Muscle layer of colon (tissue), 2 donors: Measurements from ENCODE around the gene COL4A1.

Experiments
- H3K27ac ChIP-seq: one replicate; pipeline ENCODE4 v1.7.0; 2013; ENCODE audit warnings: low read depth, mild to moderate bottlenecking, low read length, moderate library complexity
- H3K27me3 ChIP-seq, 2 donors: one replicate each; pipeline ENCODE4 v1.7.0; 2013; ENCODE audit warnings: low read length in 2 of 2, mild to moderate bottlenecking in 2 of 2; ENCODE audit not compliant: insufficient read depth in 2 of 2, control insufficient read depth in 1 of 2
- H3K36me3 ChIP-seq: one replicate; pipeline ENCODE4 v1.7.0; 2013; ENCODE audit warnings: mild to moderate bottlenecking, low read length; ENCODE audit not compliant: insufficient read depth
- H3K4me1 ChIP-seq: one replicate; pipeline ENCODE4 v1.7.0; 2013; ENCODE audit warnings: mild to moderate bottlenecking, low read length; ENCODE audit not compliant: insufficient read depth
- H3K4me3 ChIP-seq, 2 donors: one replicate each; pipeline ENCODE4 v1.7.0; 2013; ENCODE audit warnings: low read length in 2 of 2, low read depth in 1 of 2, mild to moderate bottlenecking in 1 of 2, moderate library complexity in 1 of 2
- H3K9ac ChIP-seq: one replicate; pipeline ENCODE4 v1.7.0; 2013; ENCODE audit warnings: low read length
- H3K9me3 ChIP-seq: one replicate; pipeline ENCODE4 v1.7.0; 2013; ENCODE audit warnings: mild to moderate bottlenecking, low read length
- donor health status: abdominal sarcoma.
- donor health status: Adenocarcinoma of cecum.

Gene COL4A1

GRCh38 chr13:110331362-110331761 is 24.4 kb upstream of the COL4A1 start:
- no peak overlapping the region for H3K4me3 ChIP-seq
- H3K27ac ChIP-seq = peak overlapping the region; percentile 20
- no peaks in the 10 kb centered on the region for H3K27me3 ChIP-seq
- no peak overlapping the region for H3K9ac ChIP-seq
- H3K9me3 ChIP-seq = no peaks in the 10 kb centered on the region
- no peaks in the 10 kb centered on the region for H3K36me3 ChIP-seq
- peaks cover 97% of the 10 kb centered on the region for H3K4me1 ChIP-seq

GRCh38 chr13:110330491-110331011 is 23.6 kb upstream of the COL4A1 start:
- Histone ChIP-seq H3K27me3 (no peaks in the 10 kb centered on the region), H3K9ac (peak overlapping the region; percentile 40), H3K36me3 (no peaks in the 10 kb centered on the region), H3K4me1 (peaks cover 97% of the 10 kb centered on the region), H3K9me3 (no peaks in the 10 kb centered on the region), H3K27ac (peak overlapping the region; percentile 20), H3K4me3 (peak overlapping the region in 1 of 2 donors; percentile 7)

GRCh38 chr13:110329798-110330461 is 23.0 kb upstream of the COL4A1 start:
- H3K4me3 ChIP-seq = peak overlapping the region in 1 of 2 donors; percentile 33
- no peaks in the 10 kb centered on the region for H3K36me3 ChIP-seq
- H3K9ac ChIP-seq = peak overlapping the region; percentile 40
- peak overlapping the region; percentile 20 for H3K27ac ChIP-seq
- H3K4me1 ChIP-seq = peaks cover 100% of the 10 kb centered on the region
- no peaks in the 10 kb centered on the region for H3K9me3 ChIP-seq
- no peaks in the 10 kb centered on the region for H3K27me3 ChIP-seq

- peak overlapping the region; percentile 7 for H3K9ac ChIP-seq
- no peaks in the 10 kb centered on the region for H3K9me3 ChIP-seq
- H3K36me3 ChIP-seq = no peaks in the 10 kb centered on the region
- peaks cover 100% of the 10 kb centered on the region for H3K4me1 ChIP-seq
- H3K27ac ChIP-seq = peak overlapping the region; percentile 20
- no peak overlapping the region for H3K4me3 ChIP-seq
- H3K27me3 ChIP-seq = no peaks in the 10 kb centered on the region
Observed at GRCh38 chr13:110329258-110329657, 22.3 kb upstream of the COL4A1 start.

- H3K4me3 ChIP-seq = no peak overlapping the region
Observed at GRCh38 chr13:110328573-110328972, 21.6 kb upstream of the COL4A1 start.

GRCh38 chr13:110327051-110327721 is 20.2 kb upstream of the COL4A1 start:
- Histone ChIP-seq H3K27ac (peak overlapping the region; percentile 47), H3K4me1 (peaks cover 99% of the 10 kb centered on the region)

More at GRCh38 chr13:110328573-110328972, 21.6 kb upstream of the COL4A1 start:
- Histone ChIP-seq H3K9ac (no peak overlapping the region), H3K27ac (no peak overlapping the region), H3K9me3 (no peaks in the 10 kb centered on the region), H3K4me1 (peaks cover 99% of the 10 kb centered on the region), H3K36me3 (no peaks in the 10 kb centered on the region), H3K27me3 (no peaks in the 10 kb centered on the region)

GRCh38 chr13:110326263-110326904 is 19.4 kb upstream of the COL4A1 start:
- no peak overlapping the region for H3K9ac ChIP-seq
- H3K27me3 ChIP-seq = no peaks in the 10 kb centered on the region
- no peaks in the 10 kb centered on the region for H3K36me3 ChIP-seq
- H3K4me3 ChIP-seq = no peak overlapping the region
- H3K9me3 ChIP-seq = no peaks in the 10 kb centered on the region
- H3K27ac ChIP-seq = peak overlapping the region; percentile 50
- peaks cover 97% of the 10 kb centered on the region for H3K4me1 ChIP-seq

More at GRCh38 chr13:110327051-110327721, 20.2 kb upstream of the COL4A1 start:
- Histone ChIP-seq H3K27me3 (no peaks in the 10 kb centered on the region), H3K4me3 (no peak overlapping the region), H3K9me3 (no peaks in the 10 kb centered on the region), H3K36me3 (no peaks in the 10 kb centered on the region), H3K9ac (no peak overlapping the region)

GRCh38 chr13:110324026-110324749 is 17.2 kb upstream of the COL4A1 start:
- H3K9me3 ChIP-seq = no peaks in the 10 kb centered on the region
- no peaks in the 10 kb centered on the region for H3K27me3 ChIP-seq
- H3K36me3 ChIP-seq = no peaks in the 10 kb centered on the region
- peak overlapping the region in 1 of 2 donors; percentile 14 for H3K4me3 ChIP-seq
- peak overlapping the region; percentile 74 for H3K27ac ChIP-seq
- H3K4me1 ChIP-seq = peaks cover 90% of the 10 kb centered on the region
- H3K9ac ChIP-seq = no peak overlapping the region

GRCh38 chr13:110323172-110323891 is 16.4 kb upstream of the COL4A1 start:
- no peaks in the 10 kb centered on the region for H3K9me3 ChIP-seq
- H3K27me3 ChIP-seq = no peaks in the 10 kb centered on the region
- H3K9ac ChIP-seq = no peak overlapping the region
- peak overlapping the region; percentile 74 for H3K27ac ChIP-seq
- H3K4me3 ChIP-seq = no peak overlapping the region
- no peaks in the 10 kb centered on the region for H3K36me3 ChIP-seq
- peaks cover 90% of the 10 kb centered on the region for H3K4me1 ChIP-seq

- Histone ChIP-seq H3K9me3 (no peaks in the 10 kb centered on the region), H3K36me3 (peaks cover 2% of the 10 kb centered on the region), H3K4me3 (no peak overlapping the region), H3K4me1 (peaks cover 91% of the 10 kb centered on the region), H3K27me3 (no peaks in the 10 kb centered on the region), H3K9ac (no peak overlapping the region), H3K27ac (peak overlapping the region; percentile 74)
Observed at GRCh38 chr13:110322828-110323171, 15.8 kb upstream of the COL4A1 start.
